Erythroblast (primary cell): ENCODE measurements around the gene INPP4B.

Experiments used
- GATA1 ChIP-seq: IDR thresholded peaks from 2 replicates; pipeline ENCODE4 v1.6.1; 2011; ENCODE audit warnings: low read depth, mild to moderate bottlenecking, control low read depth, low read length, moderate library complexity
- POLR2A ChIP-seq: IDR thresholded peaks from 2 replicates; pipeline ENCODE4 v1.6.1; 2011; ENCODE audit warnings: mild to moderate bottlenecking, low read length

GRCh38 chr4:141995056-141995455 lies 851.0 kb downstream of the INPP4B start:
- no peak for TF ChIP-seq POLR2A
- TF ChIP-seq GATA1 = no peak
